ENCODE data around the gene ISL2.

Gene ISL2

DNA sequence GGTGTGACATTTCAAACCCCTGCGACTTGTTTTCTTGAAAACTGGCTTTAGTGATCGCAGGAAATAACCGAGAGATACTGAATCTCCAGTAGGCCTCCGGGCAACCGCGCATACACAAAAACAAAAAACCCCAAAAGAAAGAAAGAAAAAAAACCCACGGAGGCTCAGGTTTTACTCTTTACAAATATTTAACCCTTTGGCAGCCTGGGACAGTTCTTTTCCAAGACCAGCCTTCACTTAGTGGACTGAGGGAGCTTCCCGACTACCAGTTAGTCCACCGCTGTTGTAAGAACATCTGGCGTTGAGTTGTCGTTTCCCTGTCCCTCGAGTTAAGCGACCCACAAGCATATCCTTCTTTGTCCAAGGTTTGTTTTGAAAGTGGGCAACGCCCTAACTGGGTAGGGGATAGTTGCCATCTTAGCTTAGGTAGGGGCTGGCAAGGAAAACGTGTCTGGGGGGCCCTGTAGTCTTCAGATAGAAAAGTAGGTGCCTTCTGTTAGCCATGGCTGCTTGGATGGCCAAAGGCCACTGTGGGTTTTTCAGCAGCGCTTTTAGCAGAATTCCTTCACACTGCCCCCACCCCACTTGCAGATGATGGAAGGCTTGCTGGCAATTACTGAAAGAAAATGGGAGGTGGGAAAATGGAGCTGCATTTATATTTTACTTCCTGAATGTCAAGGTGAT lies 6.9 kb downstream of the ISL2 start:
- Histone ChIP-seq H3K4me1 (ENCODE audit: low read length) (peaks cover 15% of the 10 kb centered on the region), H3K27ac (ENCODE audit: low read length) (no peak overlapping the region), H3K9me3 (ENCODE audit: insufficient read depth, low read length) (no peaks in the 10 kb centered on the region), H3K4me2 (ENCODE audit: low read length) (no peak overlapping the region), H3K79me2 (ENCODE audit: low read length) (peaks cover 55% of the 10 kb centered on the region), H3K36me3 (replicated peaks; ENCODE audit: low read depth, low read length) (peaks cover 57% of the 10 kb centered on the region), H2AFZ (ENCODE audit: low read depth, low read length) (no peak overlapping the region), H3K4me3 (ENCODE audit: low read length) (no peak overlapping the region), H3K27me3 (ENCODE audit: low read depth, low read length) (no peaks in the 10 kb centered on the region), H3K9ac (ENCODE audit: low read length) (no peak overlapping the region), H4K20me1 (ENCODE audit: insufficient read depth, low read length) (peaks cover 17% of the 10 kb centered on the region; the same call in 1 of the 2 replicates)
- no peak for TF ChIP-seq EZH2phosphoT487 (IDR thresholded peaks at IDR 0.05; ENCODE audit: low read depth)
- TF ChIP-seq, protein P1, sequence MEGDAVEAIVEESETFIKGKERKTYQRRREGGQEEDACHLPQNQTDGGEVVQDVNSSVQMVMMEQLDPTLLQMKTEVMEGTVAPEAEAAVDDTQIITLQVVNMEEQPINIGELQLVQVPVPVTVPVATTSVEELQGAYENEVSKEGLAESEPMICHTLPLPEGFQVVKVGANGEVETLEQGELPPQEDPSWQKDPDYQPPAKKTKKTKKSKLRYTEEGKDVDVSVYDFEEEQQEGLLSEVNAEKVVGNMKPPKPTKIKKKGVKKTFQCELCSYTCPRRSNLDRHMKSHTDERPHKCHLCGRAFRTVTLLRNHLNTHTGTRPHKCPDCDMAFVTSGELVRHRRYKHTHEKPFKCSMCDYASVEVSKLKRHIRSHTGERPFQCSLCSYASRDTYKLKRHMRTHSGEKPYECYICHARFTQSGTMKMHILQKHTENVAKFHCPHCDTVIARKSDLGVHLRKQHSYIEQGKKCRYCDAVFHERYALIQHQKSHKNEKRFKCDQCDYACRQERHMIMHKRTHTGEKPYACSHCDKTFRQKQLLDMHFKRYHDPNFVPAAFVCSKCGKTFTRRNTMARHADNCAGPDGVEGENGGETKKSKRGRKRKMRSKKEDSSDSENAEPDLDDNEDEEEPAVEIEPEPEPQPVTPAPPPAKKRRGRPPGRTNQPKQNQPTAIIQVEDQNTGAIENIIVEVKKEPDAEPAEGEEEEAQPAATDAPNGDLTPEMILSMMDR (IDR thresholded peaks at IDR 0.05; ENCODE audit: low read depth, low read length) = no peak

GRCh38 chr15:76344893-76345582 lies 8.5 kb downstream of the ISL2 start:
- no peak overlapping the region for H3K9ac ChIP-seq (ENCODE audit: low read length)
- H3K36me3 ChIP-seq (replicated peaks; ENCODE audit: low read depth, low read length) = peaks cover 43% of the 10 kb centered on the region
- H3K4me3 ChIP-seq (ENCODE audit: low read length) = no peak overlapping the region
- TF ChIP-seq, protein P1 (IDR thresholded peaks at IDR 0.05; ENCODE audit: low read depth, low read length) = no peak
- no peak for TF ChIP-seq EZH2phosphoT487 (IDR thresholded peaks at IDR 0.05; ENCODE audit: low read depth)
- no peak overlapping the region for H3K4me2 ChIP-seq (ENCODE audit: low read length)
- H3K9me3 ChIP-seq (ENCODE audit: insufficient read depth, low read length) = no peaks in the 10 kb centered on the region
- H3K79me2 ChIP-seq (ENCODE audit: low read length) = peaks cover 39% of the 10 kb centered on the region
- no peaks in the 10 kb centered on the region for H3K27me3 ChIP-seq (ENCODE audit: low read depth, low read length)
- H3K4me1 ChIP-seq (ENCODE audit: low read length) = no peaks in the 10 kb centered on the region
- H3K27ac ChIP-seq (ENCODE audit: low read length) = no peak overlapping the region
- peaks cover 5% of the 10 kb centered on the region; the same call in 1 of the 2 replicates for H4K20me1 ChIP-seq (ENCODE audit: insufficient read depth, low read length)
- H2AFZ ChIP-seq (ENCODE audit: low read depth, low read length) = no peak overlapping the region

DNA sequence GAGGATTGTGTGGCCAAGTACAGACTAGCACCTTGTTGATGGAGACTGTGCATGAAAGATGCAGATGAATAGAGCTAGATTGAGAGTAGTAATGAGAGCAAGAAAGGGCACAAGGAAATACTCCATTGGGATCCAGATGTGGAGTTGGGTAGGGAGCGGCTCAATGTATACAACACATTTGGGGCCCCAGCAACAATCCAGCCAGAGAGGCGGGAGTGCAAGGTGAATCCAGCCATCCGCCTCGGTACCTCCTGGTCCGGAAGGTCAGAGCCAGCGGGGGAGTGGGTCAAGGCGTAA lies 9.0 kb downstream of the ISL2 start:
- no peaks in the 10 kb centered on the region for H3K27me3 ChIP-seq (ENCODE audit: low read depth, low read length)
- no peak for TF ChIP-seq EZH2phosphoT487 (IDR thresholded peaks at IDR 0.05; ENCODE audit: low read depth)
- TF ChIP-seq, protein P1 (IDR thresholded peaks at IDR 0.05; ENCODE audit: low read depth, low read length) = no peak

DNA sequence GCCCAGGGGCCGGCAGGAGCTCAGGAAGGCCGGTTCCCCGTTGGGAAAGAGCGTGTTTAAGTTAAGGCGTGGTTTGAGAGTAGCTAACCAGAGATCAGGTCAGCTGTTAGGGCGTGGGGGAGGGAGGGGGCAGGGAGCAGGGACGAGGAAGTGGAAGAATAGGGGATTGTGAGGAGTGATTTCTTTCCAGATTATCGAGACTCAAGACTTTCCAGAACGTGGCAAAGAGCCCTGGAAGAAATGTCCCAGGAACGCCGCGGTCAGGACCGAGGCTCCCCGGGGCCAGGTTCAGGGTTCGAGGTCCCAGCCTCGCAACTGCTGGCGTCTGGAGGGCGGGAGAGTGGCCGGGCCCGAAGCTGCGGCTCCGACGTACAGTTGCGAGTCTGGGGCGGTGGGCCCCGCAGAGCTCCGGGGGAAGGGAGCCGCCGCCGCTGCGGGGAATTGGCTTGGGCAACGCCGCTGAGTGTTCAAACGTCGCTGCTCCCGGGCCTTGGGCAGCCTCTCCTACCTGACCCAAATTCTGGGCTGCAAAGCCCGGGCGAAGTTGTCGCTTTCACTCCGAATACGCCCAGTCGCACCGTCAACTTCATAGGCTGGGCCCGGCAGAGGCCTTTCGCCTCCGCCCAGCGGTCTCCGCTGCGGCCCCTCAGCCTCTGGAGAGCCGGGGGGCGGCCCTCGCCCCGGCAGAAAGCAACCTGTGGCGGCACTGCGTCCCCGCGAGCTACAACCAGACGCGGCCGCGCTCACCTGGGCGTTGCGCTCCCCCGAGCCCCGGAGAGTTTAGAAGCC lies 9.5 kb downstream of the ISL2 start:
- Histone ChIP-seq H3K4me1 (ENCODE audit: low read length) (no peaks in the 10 kb centered on the region), H3K9ac (ENCODE audit: low read length) (peak overlapping the region; percentile 56), H3K4me2 (ENCODE audit: low read length) (peak overlapping the region; percentile 61), H3K27me3 (ENCODE audit: low read depth, low read length) (no peaks in the 10 kb centered on the region), H3K27ac (ENCODE audit: low read length) (no peak overlapping the region), H3K9me3 (ENCODE audit: insufficient read depth, low read length) (no peaks in the 10 kb centered on the region), H3K4me3 (ENCODE audit: low read length) (peak overlapping the region; percentile 70), H4K20me1 (ENCODE audit: insufficient read depth, low read length) (peaks cover 5% of the 10 kb centered on the region; the same call in 1 of the 2 replicates), H3K36me3 (replicated peaks; ENCODE audit: low read depth, low read length) (peaks cover 32% of the 10 kb centered on the region), H2AFZ (ENCODE audit: low read depth, low read length) (no peak overlapping the region), H3K79me2 (ENCODE audit: low read length) (peaks cover 29% of the 10 kb centered on the region)
- no peak for TF ChIP-seq EZH2phosphoT487 (IDR thresholded peaks at IDR 0.05; ENCODE audit: low read depth)
- TF ChIP-seq, protein P1 (IDR thresholded peaks at IDR 0.05; ENCODE audit: low read depth, low read length) = no peak

More for the DNA sequence above, 9.0 kb downstream of the ISL2 start:
- Histone ChIP-seq H3K9me3 (ENCODE audit: insufficient read depth, low read length) (no peaks in the 10 kb centered on the region), H2AFZ (ENCODE audit: low read depth, low read length) (no peak overlapping the region), H3K4me3 (ENCODE audit: low read length) (peak overlapping the region; percentile 70), H3K36me3 (replicated peaks; ENCODE audit: low read depth, low read length) (peaks cover 38% of the 10 kb centered on the region), H3K79me2 (ENCODE audit: low read length) (peaks cover 34% of the 10 kb centered on the region), H3K9ac (ENCODE audit: low read length) (peak overlapping the region; percentile 56; the same call in 1 of the 2 replicates), H4K20me1 (ENCODE audit: insufficient read depth, low read length) (peaks cover 5% of the 10 kb centered on the region; the same call in 1 of the 2 replicates), H3K27ac (ENCODE audit: low read length) (no peak overlapping the region), H3K4me2 (ENCODE audit: low read length) (peak overlapping the region; percentile 61; the same call in 1 of the 2 replicates), H3K4me1 (ENCODE audit: low read length) (no peaks in the 10 kb centered on the region)

Measured in OCI-LY3 (cell line).